ENCODE data around the gene TRIM15. TPM values are rescaled to one million over a fixed set of nuclear protein-coding genes. Genes with fewer than 3 reads are reported as not detected.
"Not testable (repeated sequence)": the region's sequence is repeated elsewhere in the genome, so short reads cannot be mapped to it uniquely, and the experiment has no call there.

Gene TRIM15
- 51.7 TPM for polyA plus RNA-seq
- long read RNA-seq, donor 1, transcript TRIM15-207 (7 exons, 2,214 nt): major isoform, 11 of 11 reads
- long read RNA-seq, donor 1, partial matches to known transcripts: 0 of 11 reads
- long read RNA-seq, donor 1, other reads (novel, unspliced or antisense): 0 of 11 reads
- long read RNA-seq, donor 2, transcript TRIM15-207 (7 exons, 2,214 nt): major isoform, 11 of 11 reads
- long read RNA-seq, donor 2, partial matches to known transcripts: 0 of 11 reads
- long read RNA-seq, donor 2, other reads (novel, unspliced or antisense): 0 of 11 reads
- long read RNA-seq, donor 3, transcript TRIM15-207 (7 exons, 2,214 nt): major isoform, 14 of 21 reads
- long read RNA-seq, donor 3, partial matches to known transcripts: 0 of 21 reads
- long read RNA-seq, donor 3, other reads (novel, unspliced or antisense): 7 of 21 reads
- long read RNA-seq, donor 4, partial matches to known transcripts: 0 of 3 reads
- long read RNA-seq, donor 4, other reads (novel, unspliced or antisense): 0 of 3 reads
- long read RNA-seq, donor 5, partial matches to known transcripts: 0 of 1 reads
- long read RNA-seq, donor 5, other reads (novel, unspliced or antisense): 0 of 1 reads
- long read RNA-seq, donor 6, transcript TRIM15-207 (7 exons, 2,214 nt): major isoform, 14 of 26 reads
- long read RNA-seq, donor 6, partial matches to known transcripts: 12 of 26 reads
- long read RNA-seq, donor 6, other reads (novel, unspliced or antisense): 0 of 26 reads
- long read RNA-seq, donor 7, partial matches to known transcripts: 0 of 2 reads
- long read RNA-seq, donor 7, other reads (novel, unspliced or antisense): 0 of 2 reads
- long read RNA-seq, donor 8, transcript TRIM15-207 (7 exons, 2,214 nt): major isoform, 12 of 12 reads
- long read RNA-seq, donor 8, partial matches to known transcripts: 0 of 12 reads
- long read RNA-seq, donor 8, other reads (novel, unspliced or antisense): 0 of 12 reads
- long read RNA-seq, donor 9, transcript TRIM15-207 (7 exons, 2,214 nt): major isoform, 11 of 12 reads
- long read RNA-seq, donor 9, partial matches to known transcripts: 0 of 12 reads
- long read RNA-seq, donor 9, other reads (novel, unspliced or antisense): 0 of 12 reads
- long read RNA-seq, donor 10, transcript TRIM15-207 (7 exons, 2,214 nt): major isoform, 18 of 20 reads
- long read RNA-seq, donor 10, partial matches to known transcripts: 0 of 20 reads
- long read RNA-seq, donor 10, other reads (novel, unspliced or antisense): 0 of 20 reads
- long read RNA-seq, donor 11, transcript TRIM15-207 (7 exons, 2,214 nt): major isoform, 7 of 7 reads
- long read RNA-seq, donor 11, partial matches to known transcripts: 0 of 7 reads
- long read RNA-seq, donor 11, other reads (novel, unspliced or antisense): 0 of 7 reads

DNA sequence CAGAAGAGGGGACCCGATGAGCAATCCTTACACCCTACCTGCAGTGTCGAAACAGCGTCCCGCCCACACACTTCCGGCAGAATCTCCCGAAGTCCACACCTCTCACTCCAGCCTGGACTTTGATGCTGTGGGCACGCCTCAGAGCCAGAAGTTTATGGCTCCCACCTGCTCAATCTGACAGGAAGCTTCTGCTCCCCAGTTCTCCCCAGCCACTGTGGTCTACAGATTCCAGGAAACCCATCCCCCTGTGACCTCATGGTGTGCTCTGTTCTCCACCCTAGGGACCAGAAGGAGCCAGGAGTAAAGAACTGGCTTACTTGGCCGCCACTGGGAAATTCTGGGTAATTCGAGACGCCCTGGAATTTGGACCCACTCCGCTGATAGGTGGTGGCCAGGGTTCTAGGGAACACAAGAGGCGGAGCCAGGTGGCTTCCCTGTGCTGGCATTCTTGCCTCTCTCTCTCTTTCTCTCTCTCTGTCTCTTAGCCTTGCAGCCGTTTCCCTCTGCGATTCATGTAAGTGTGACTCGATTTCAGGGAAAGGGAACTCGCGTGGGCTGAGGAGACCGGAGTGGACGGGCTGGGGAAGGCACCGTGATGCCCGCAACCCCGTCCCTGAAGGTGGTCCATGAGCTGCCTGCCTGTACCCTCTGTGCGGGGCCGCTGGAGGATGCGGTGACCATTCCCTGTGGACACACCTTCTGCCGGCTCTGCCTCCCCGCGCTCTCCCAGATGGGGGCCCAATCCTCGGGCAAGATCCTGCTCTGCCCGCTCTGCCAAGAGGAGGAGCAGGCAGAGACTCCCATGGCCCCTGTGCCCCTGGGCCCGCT, at the start of gene TRIM15:
Gene TRIM15, plus strand, starts transcription at position 457 of the 828 bp plus-strand sequence. Its CDS starts 139 bp downstream, at position 596.
- Histone ChIP-seq H3K27me3 (ENCODE audit: control insufficient read depth, insufficient read depth, low read length) (no peaks in the 10 kb centered on the region), H3K9me3 (ENCODE audit: control insufficient read depth, low read depth, low read length) (peaks cover 5% of the 10 kb centered on the region), H3K27ac (ENCODE audit: low read length) (peak within 1 kb of the TSS; percentile 97), H3K4me1 (ENCODE audit: control insufficient read depth, insufficient read depth, low read length) (peaks cover 9% of the 10 kb centered on the region), H3K4me3 (ENCODE audit: low read length) (peak within 1 kb of the TSS; percentile 60), H3K36me3 (ENCODE audit: control insufficient read depth, insufficient read depth, low read length) (peaks cover 15% of the 10 kb centered on the region)
- peak; percentile 96 to 99 for DNase-seq
- WGBS (ENCODE audit: insufficient coverage, low lambda C conversion rate): no CpG with 5 or more reads among the region's 31 CpGs

DNA sequence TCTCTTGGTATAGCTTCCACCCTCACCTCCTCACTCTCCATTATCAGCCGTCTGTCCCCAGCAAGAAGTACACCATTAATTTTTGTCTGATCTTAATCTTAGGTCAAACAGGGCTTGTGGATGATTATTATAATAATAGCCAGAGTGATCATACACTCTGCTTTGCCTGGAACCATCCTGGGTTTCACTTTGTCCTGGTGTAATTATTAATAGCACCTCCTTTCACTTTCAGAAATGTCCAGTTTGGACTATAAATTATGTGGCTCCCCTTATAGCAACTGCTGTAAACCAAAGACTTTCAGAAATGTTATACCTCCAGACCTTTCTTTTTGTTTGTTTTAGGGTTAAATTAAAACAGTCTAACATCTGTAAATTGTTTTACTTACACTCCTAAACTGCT, 49.5 kb upstream of the TRIM15 start:
- no peaks in the 10 kb centered on the region for H3K9me3 ChIP-seq (ENCODE audit: control insufficient read depth, low read depth, low read length)
- H3K27me3 ChIP-seq (ENCODE audit: control insufficient read depth, insufficient read depth, low read length): peaks cover 6% of the 10 kb centered on the region
- peak overlapping the region; percentile 82 for H3K27ac ChIP-seq (ENCODE audit: low read length)
- no peaks in the 10 kb centered on the region for H3K36me3 ChIP-seq (ENCODE audit: control insufficient read depth, insufficient read depth, low read length)
- peak in 1 of 2 donors; percentile 60 for DNase-seq
- H3K4me1 ChIP-seq (ENCODE audit: control insufficient read depth, insufficient read depth, low read length): peaks cover 35% of the 10 kb centered on the region
- WGBS (ENCODE audit: insufficient coverage, low lambda C conversion rate): 29% methylated on average over 1 of the region's 1 CpG
- H3K4me3 ChIP-seq (ENCODE audit: low read length): no peak overlapping the region

DNA sequence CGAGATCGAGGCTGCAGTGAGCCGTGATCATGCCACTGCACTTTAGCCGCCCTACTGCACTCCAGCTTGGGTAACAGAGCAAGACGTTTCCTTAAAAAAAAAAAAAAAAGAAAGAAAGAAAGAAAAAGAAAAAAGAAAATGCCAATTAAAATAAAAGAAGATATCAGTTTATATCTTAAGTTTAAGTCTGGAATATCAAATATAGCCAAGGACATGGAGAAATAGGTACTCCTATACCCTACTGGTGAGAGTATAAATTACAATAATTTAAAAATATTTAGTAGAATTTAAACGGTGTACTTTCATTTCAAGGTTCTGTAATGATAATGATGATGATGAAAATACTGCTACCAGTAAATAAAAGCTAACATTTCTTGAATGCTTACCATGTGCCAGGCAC, 46.6 kb upstream of the TRIM15 start:
- Histone ChIP-seq H3K4me3 (ENCODE audit: low read length) (no peak overlapping the region), H3K27ac (ENCODE audit: low read length) (no peak overlapping the region), H3K27me3 (ENCODE audit: control insufficient read depth, insufficient read depth, low read length) (no peaks in the 10 kb centered on the region), H3K9me3 (ENCODE audit: control insufficient read depth, low read depth, low read length) (no peaks in the 10 kb centered on the region), H3K36me3 (ENCODE audit: control insufficient read depth, insufficient read depth, low read length) (no peaks in the 10 kb centered on the region), H3K4me1 (ENCODE audit: control insufficient read depth, insufficient read depth, low read length) (peaks cover 45% of the 10 kb centered on the region)
- 42% methylated on average over 2 of the region's 6 CpGs for WGBS (ENCODE audit: insufficient coverage, low lambda C conversion rate)
- no peak for DNase-seq

DNA sequence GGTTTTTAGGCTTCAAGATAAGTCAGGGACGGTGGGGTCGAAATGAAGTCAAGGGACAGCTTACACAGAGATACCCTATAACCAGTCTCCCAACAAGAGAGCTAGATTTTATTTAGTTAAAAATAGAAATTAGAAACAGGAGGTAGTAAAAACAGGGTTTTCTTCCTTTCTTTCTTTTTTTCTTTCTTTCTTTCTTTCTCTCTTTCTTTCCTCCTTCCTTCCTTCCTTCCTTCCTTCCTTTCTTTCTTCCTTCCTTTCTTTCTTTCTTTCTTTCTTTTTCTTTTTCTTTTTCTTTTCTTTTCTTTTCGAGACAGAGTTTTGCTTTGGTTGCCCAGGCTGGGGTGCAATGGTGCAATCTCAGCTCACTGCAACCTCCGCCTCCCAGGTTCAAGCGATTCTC, 44.7 kb upstream of the TRIM15 start:
- H3K36me3 ChIP-seq (ENCODE audit: control insufficient read depth, insufficient read depth, low read length); H3K4me3 ChIP-seq (ENCODE audit: low read length); H3K9me3 ChIP-seq (ENCODE audit: control insufficient read depth, low read depth, low read length); DNase-seq; H3K27me3 ChIP-seq (ENCODE audit: control insufficient read depth, insufficient read depth, low read length): not testable (repeated sequence)
- Histone ChIP-seq H3K4me1 (ENCODE audit: control insufficient read depth, insufficient read depth, low read length) (peaks cover 38% of the 10 kb centered on the region), H3K27ac (ENCODE audit: low read length) (peak overlapping the region; percentile 43)
- WGBS (ENCODE audit: insufficient coverage, low lambda C conversion rate): 67% methylated on average over 1 of the region's 5 CpGs

DNA sequence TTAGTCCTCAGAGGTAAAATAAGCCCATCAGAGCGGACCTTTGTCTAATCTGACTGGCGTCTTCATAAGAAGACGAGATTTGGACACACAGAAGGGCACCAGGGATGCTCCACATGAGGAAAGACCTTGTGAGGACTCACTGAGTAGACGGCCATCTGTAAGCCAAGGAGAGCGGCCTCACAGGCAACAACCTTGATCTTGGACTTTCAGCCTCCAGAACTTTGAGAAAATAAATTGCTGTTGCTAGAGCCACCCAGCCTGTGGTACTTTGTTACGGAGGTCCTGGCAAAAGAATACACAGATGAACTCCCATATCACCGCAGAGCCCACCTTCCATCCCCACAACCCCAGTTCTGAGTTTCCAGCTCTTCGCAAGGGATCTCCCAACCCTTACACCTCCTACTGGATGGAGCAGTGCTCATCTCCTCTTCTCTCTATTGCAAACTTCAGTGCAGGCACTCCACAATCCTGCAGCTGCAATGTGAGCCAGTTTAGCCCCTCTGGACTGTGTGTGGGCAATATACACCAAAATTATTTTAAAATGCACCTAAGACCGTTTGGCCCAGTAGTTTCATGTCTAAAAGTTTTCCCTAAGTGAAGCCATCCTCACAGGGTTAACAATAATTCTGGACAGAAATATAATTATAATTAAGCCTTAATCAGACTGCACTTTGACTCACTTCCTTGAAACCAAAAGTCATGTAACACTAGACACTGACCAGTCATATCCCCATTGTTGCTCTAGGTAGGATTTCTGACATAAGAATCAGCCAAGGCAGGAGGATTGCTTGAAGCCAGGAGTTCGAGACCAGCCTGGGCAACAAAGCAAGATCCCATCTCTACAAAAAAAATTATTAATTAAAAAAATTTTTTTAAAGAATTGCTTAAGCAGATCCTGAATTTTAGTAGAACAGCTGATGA, 41.6 kb upstream of the TRIM15 start:
- DNase-seq: peak in 1 of 2 donors; percentile 6
- WGBS (ENCODE audit: insufficient coverage, low lambda C conversion rate): no CpG with 5 or more reads among the region's 10 CpGs
- no peaks in the 10 kb centered on the region for H3K9me3 ChIP-seq (ENCODE audit: control insufficient read depth, low read depth, low read length)
- no peak overlapping the region for H3K4me3 ChIP-seq (ENCODE audit: low read length)
- no peaks in the 10 kb centered on the region for H3K27me3 ChIP-seq (ENCODE audit: control insufficient read depth, insufficient read depth, low read length)
- H3K27ac ChIP-seq (ENCODE audit: low read length): peak overlapping the region; percentile 63
- H3K36me3 ChIP-seq (ENCODE audit: control insufficient read depth, insufficient read depth, low read length): no peaks in the 10 kb centered on the region
- peaks cover 37% of the 10 kb centered on the region for H3K4me1 ChIP-seq (ENCODE audit: control insufficient read depth, insufficient read depth, low read length)

DNA sequence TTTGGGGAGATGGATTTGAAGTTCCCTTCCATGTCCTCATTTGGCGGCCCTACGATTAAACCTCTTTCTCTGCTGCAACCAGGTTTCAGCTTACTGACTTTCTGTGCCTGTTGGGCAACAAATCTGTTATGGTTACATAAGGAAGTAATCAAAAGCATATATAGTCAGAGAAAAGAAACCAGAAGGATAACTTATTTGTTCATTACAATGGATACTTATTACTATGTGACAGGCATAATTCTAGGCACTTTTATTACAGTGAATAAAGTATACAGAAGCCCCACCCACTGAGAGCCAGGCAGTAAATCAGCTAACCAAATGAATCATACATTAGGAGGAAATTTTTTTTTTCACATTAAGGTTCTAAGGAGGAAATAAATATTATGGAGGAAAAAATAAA, 40.8 kb upstream of the TRIM15 start:
- Histone ChIP-seq H3K27ac (ENCODE audit: low read length) (peak overlapping the region; percentile 63), H3K27me3 (ENCODE audit: control insufficient read depth, insufficient read depth, low read length) (peaks cover 3% of the 10 kb centered on the region), H3K4me3 (ENCODE audit: low read length) (no peak overlapping the region), H3K9me3 (ENCODE audit: control insufficient read depth, low read depth, low read length) (no peaks in the 10 kb centered on the region), H3K36me3 (ENCODE audit: control insufficient read depth, insufficient read depth, low read length) (no peaks in the 10 kb centered on the region), H3K4me1 (ENCODE audit: control insufficient read depth, insufficient read depth, low read length) (peaks cover 37% of the 10 kb centered on the region)
- no CpG with 5 or more reads among the region's 2 CpGs for WGBS (ENCODE audit: insufficient coverage, low lambda C conversion rate)
- DNase-seq: peak in 1 of 2 donors; percentile 66

DNA sequence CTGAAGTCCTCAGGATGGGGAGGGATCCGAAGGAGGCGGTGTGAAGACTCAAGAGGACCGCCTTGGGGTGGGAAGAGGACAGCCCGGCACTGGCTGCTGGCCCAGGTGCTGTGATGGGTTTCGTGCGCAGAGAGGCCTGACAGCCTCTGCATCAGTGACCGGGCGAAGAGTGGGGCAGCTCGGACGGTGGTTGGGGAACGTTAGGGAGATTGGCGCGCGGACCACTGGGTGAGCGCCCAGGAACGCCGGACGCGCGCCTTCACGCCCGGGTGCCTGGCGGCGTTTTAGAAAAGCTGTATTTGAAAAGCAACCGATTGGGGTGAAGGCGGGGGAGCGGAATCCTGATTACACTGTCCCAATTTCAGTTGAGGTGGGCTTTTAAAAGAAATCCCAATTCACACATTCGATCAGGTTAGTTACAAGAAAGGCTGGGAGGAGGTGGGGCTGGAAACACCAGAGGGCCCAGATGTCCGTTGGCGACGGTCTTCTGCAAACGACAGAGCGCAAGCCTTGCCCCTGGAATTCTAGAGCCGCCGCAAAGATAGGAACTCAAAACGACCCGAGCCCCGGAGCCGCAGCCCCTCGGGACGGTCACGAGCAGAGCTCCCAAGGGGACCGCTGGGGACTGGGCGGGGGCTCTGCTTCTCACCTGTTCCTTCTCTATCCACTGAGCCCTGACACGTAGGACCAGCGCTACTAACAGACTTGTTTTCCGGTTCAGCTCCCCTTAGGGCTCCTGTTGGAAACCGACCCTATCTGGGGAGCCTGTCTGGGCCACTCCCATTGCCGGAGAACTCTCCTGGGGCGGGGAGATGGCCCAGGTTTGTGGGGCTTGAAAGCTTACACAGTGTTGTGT, 35.9 kb upstream of the TRIM15 start:
- peaks cover 14% of the 10 kb centered on the region for H3K27me3 ChIP-seq (ENCODE audit: control insufficient read depth, insufficient read depth, low read length)
- no CpG with 5 or more reads among the region's 50 CpGs for WGBS (ENCODE audit: insufficient coverage, low lambda C conversion rate)

More for the DNA sequence above, 35.9 kb upstream of the TRIM15 start:
- Histone ChIP-seq H3K4me1 (ENCODE audit: control insufficient read depth, insufficient read depth, low read length) (peaks cover 40% of the 10 kb centered on the region), H3K9me3 (ENCODE audit: control insufficient read depth, low read depth, low read length) (no peaks in the 10 kb centered on the region), H3K27ac (ENCODE audit: low read length) (no peak overlapping the region), H3K4me3 (ENCODE audit: low read length) (peak overlapping the region; percentile 8), H3K36me3 (ENCODE audit: control insufficient read depth, insufficient read depth, low read length) (no peaks in the 10 kb centered on the region)
- no peak for DNase-seq
